K562 (cell line): ENCODE results near the gene CKLF. TPM values are rescaled to one million over a fixed set of nuclear protein-coding genes. Genes with fewer than 3 reads are reported as not detected.

Experiments
- ATAC-seq: fragments of 200-7000 bp; cut with Tn5 transposase; 3 replicates; pipeline ENCODE4 v1.9.1; 2020; ENCODE audit warnings: moderate library complexity
- BruUV-seq: library from RNA; stranded (reverse); fragments of 400-500 nt; replicated peaks from 2 replicates; lab custom pipeline; 2021; lab: Mats Ljungman, UMichigan
- CTCF ChIA-PET: fragments of 300-600 bp; formaldehyde crosslinking; extraction: SDS; loops from one replicate; lab custom pipeline; 2021; ENCODE audit warnings: low intra/inter-chr PET ratio; lab: Yijun Ruan, JAX
- POLR2A ChIA-PET: fragments of 300-600, 350-650 bp; sonication (Branson Sonifier 250); formaldehyde crosslinking; extraction: SDS; loops from one replicate; lab custom pipeline; 2021; ENCODE audit warnings: antibody characterized with exemption, inconsistent platforms; lab: Yijun Ruan, JAX
- DNase-seq, 4 experiments: peaks; one replicate each; pipeline versions ENCODE4 v3.0.0 to v3.0.0-alpha.2; 2011 to 2018; ENCODE audit warnings: low spot score in 3 of 4, mixed read lengths in 3 of 4; ENCODE audit errors: extremely low read depth in 1 of 4
- FAIRE-seq: peaks from 2 replicates; lab custom pipeline; 2011; peaks lifted over from hg19 to GRCh38; lab: Jason Lieb, UNC
- H2AFZ ChIP-seq: 2 replicates; pipeline ENCODE4 v1.6.0; 2011; ENCODE audit warnings: low read depth, low read length, control low read depth, inconsistent platforms
- H3K27ac ChIP-seq: fragments of 200-600 bp; 3 replicates; pipeline ENCODE4 v1.8.0; 2011; ENCODE audit warnings: low read depth, mild to moderate bottlenecking, control low read depth, inconsistent platforms, low read length, moderate library complexity, mixed read lengths; ENCODE audit errors: extremely low read depth
- H3K27me3 ChIP-seq, 2 experiments: fragments of 300-600 bp in 1 of 2; 2 replicates in 1 of 2; 3 replicates in 1 of 2; pipeline versions ENCODE4 v1.6.0 to v1.8.0; 2011; ENCODE audit warnings: inconsistent platforms in 2 of 2, low read length in 2 of 2, mild to moderate bottlenecking in 1 of 2, mixed read lengths in 1 of 2, moderate library complexity in 1 of 2; ENCODE audit not compliant: control insufficient read depth in 2 of 2, insufficient read depth in 2 of 2
- H3K36me3 ChIP-seq: fragments of 300-600 bp; 3 replicates; pipeline ENCODE4 v1.8.0; 2011; ENCODE audit warnings: mild to moderate bottlenecking, low read length, inconsistent platforms; ENCODE audit not compliant: control insufficient read depth, insufficient read depth
- H3K4me1 ChIP-seq, 2 experiments: fragments of 200-600 bp in 1 of 2; replicated peaks in 1 of 2; 2 replicates in 1 of 2; 3 replicates in 1 of 2; pipeline versions ENCODE4 v1.5.1 to v1.8.0; 2011; ENCODE audit warnings: inconsistent platforms in 2 of 2, low read length in 2 of 2, mild to moderate bottlenecking in 1 of 2, mixed read lengths in 1 of 2, moderate library complexity in 1 of 2; ENCODE audit not compliant: control insufficient read depth in 2 of 2, insufficient read depth in 2 of 2
- H3K4me2 ChIP-seq: 2 replicates; pipeline ENCODE4 v1.6.1; 2011; ENCODE audit warnings: low read length, control low read depth, inconsistent platforms, mixed read lengths; ENCODE audit not compliant: insufficient read depth
- H3K4me3 ChIP-seq: fragments of 200-600 bp; sonication (generic), shearing (Covaris generic); 2 replicates; pipeline ENCODE4 v1.5.1; 2016; ENCODE audit warnings: control low read depth, inconsistent platforms
- H3K79me2 ChIP-seq: fragments of 200-600 bp; 3 replicates; pipeline ENCODE4 v1.8.0; 2011; ENCODE audit warnings: low read length, inconsistent platforms; ENCODE audit not compliant: control insufficient read depth, insufficient read depth
- H3K9ac ChIP-seq, 2 experiments: 2 replicates each; pipeline versions ENCODE4 v1.6.0 to v1.6.1; 2011; ENCODE audit warnings: low read depth in 2 of 2, low read length in 2 of 2, control low read depth in 1 of 2, inconsistent platforms in 1 of 2, mild to moderate bottlenecking in 1 of 2, mixed read lengths in 1 of 2; ENCODE audit not compliant: insufficient read depth in 1 of 2
- H3K9me1 ChIP-seq: one replicate; pipeline ENCODE4 v1.6.0; 2011; ENCODE audit warnings: inconsistent platforms, mild to moderate bottlenecking, low read length, moderate library complexity; ENCODE audit not compliant: control insufficient read depth, insufficient read depth
- H3K9me3 ChIP-seq: replicated peaks from 2 replicates; pipeline ENCODE4 v1.5.1; 2011; ENCODE audit warnings: low read depth, low read length, inconsistent platforms; ENCODE audit not compliant: control insufficient read depth, insufficient read depth
- H4K20me1 ChIP-seq: replicated peaks from 2 replicates; pipeline ENCODE4 v1.6.1; 2011; ENCODE audit warnings: low read length, inconsistent platforms, mixed read lengths; ENCODE audit not compliant: control insufficient read depth, insufficient read depth
- ARID4B ChIP-seq: sonication (generic); formaldehyde crosslinking; IDR thresholded peaks from 2 replicates; pipeline ENCODE4 v1.8.0; 2022; ENCODE audit warnings: mild to moderate bottlenecking, missing genetic modification reagents
- ZFP36 ChIP-seq: fragments of 150-350 bp; IDR thresholded peaks from 2 replicates; pipeline ENCODE4 v1.6.1; 2018; ENCODE audit warnings: low read length, low read depth; ENCODE audit not compliant: partially characterized antibody
- WGBS: fragments of 100-300 bp; shearing (Covaris generic); methylation state at CpG from one replicate; pipeline ENCODE4 v1.1.6; 2016; ENCODE audit warnings: low coverage, mixed read lengths; ENCODE audit not compliant: insufficient coverage; ENCODE audit errors: missing lambda C conversion rate; 5-methylcytosine and 5-hydroxymethylcytosine counted together
- in situ Hi-C: fragments of 300-500 bp; cut with MboI; formaldehyde crosslinking; loops from 4 replicates; pipeline ENCODE4 v1.15.0; 2018; ENCODE audit warnings: inconsistent platforms, mixed read lengths
- intact Hi-C: fragments of 100-400 bp; cut with micrococcal nuclease; formaldehyde crosslinking; loops from 2 replicates; pipeline ENCODE4 v1.14.2; 2022
- polyA plus RNA-seq, 8 experiments: library from polyadenylated mRNA; depleted of rRNA in 4 of 8; stranded (reverse) in 5 of 8; unstranded in 3 of 8; fragments of >200 nt; fragmentation: Nextera tagmentation in 2 of 8; fragmentation: Illumina TruSeq in 1 of 8; extraction: Ambion mirVana in 2 of 8; extraction: Trizol in 1 of 8; gene quantifications; 2 replicates each; pipeline versions ENCODE4 v1.2.1 to v1.2.3, GENCODE V29; 2011 to 2014; ENCODE audit warnings: inconsistent platforms in 1 of 8, missing spikeins in 1 of 8
- total RNA-seq, 7 experiments: library from RNA; depleted of rRNA in 6 of 7; stranded (reverse); fragments of >200 nt in 6 of 7; fragmentation: Illumina TruSeq in 2 of 7; extraction: Trizol in 2 of 7; gene quantifications; 2 replicates each; pipeline versions ENCODE4 v1.2.1 to v1.2.3, GENCODE V29; 2011 to 2021; ENCODE audit warnings: low replicate concordance in 1 of 7

The CKLF gene
- total and polyA plus RNA-seq, 9 of the 15 experiments (the other 6 are each of a cell fraction or from before 2014, with no cell fraction given), result 84.8 to 322 (median 118) TPM

GRCh38 chr16:66547101-66547989 lies 5.0 kb upstream of the CKLF start:
- Histone ChIP-seq H2AFZ (no peak overlapping the region), H3K9ac (peak overlapping the region in 1 of 2 experiments; percentile 40; a peak in 1 of 4 replicates), H3K27me3 (no peaks in the 10 kb centered on the region), H3K27ac (no peak overlapping the region), H3K4me3 (no peak overlapping the region), H3K4me2 (no peak overlapping the region), H3K36me3 (no peaks in the 10 kb centered on the region), H3K9me3 (no peaks in the 10 kb centered on the region), H3K4me1 (peaks cover 31 to 33% of the 10 kb centered on the region in 2 experiments), H4K20me1 (no peaks in the 10 kb centered on the region), H3K79me2 (peaks cover 5% of the 10 kb centered on the region; the same call in 1 of the 3 replicates), H3K9me1 (peaks cover 3% of the 10 kb centered on the region)
- TF ChIP-seq ARID4B (CRISPR knock-in tag) (no peak), ZFP36 (peak; percentile 39)
- intact Hi-C loops, result no loop called here
- in situ Hi-C loops, result no loop called here
- POLR2A ChIA-PET, result interaction anchor here (0.7 to 1.7 kb wide), 7 partner anchors 9 to 141 kb away, joined by 3 to 7 read pairs (median 4); no protein-coding TSS in a partner anchor
- WGBS, result 79% methylated on average over 5 of the region's 5 CpGs
- no peak for FAIRE-seq
- no peak for DNase-seq
- CTCF ChIA-PET, result no interaction called here
- no peak for ATAC-seq
- no TSS peak for BruUV-seq
